D721Med (cell line): ENCODE results near the gene FLRT2.

Experiments
- DNase-seq: peaks from one replicate; pipeline ENCODE4 v3.0.0; 2011; ENCODE audit warnings: low spot score; ENCODE audit not compliant: insufficient read length
- FAIRE-seq: peaks from 2 replicates; lab custom pipeline; 2011; peaks lifted over from hg19 to GRCh38; lab: Jason Lieb, UNC
- TF ChIP-seq, protein P1 (sequence below): IDR thresholded peaks from 2 replicates; pipeline ENCODE4 v1.5.1; 2012; ENCODE audit warnings: mild to moderate bottlenecking, control low read depth; ENCODE audit not compliant: insufficient read depth; ENCODE audit errors: missing control alignments

Gene FLRT2

DNA sequence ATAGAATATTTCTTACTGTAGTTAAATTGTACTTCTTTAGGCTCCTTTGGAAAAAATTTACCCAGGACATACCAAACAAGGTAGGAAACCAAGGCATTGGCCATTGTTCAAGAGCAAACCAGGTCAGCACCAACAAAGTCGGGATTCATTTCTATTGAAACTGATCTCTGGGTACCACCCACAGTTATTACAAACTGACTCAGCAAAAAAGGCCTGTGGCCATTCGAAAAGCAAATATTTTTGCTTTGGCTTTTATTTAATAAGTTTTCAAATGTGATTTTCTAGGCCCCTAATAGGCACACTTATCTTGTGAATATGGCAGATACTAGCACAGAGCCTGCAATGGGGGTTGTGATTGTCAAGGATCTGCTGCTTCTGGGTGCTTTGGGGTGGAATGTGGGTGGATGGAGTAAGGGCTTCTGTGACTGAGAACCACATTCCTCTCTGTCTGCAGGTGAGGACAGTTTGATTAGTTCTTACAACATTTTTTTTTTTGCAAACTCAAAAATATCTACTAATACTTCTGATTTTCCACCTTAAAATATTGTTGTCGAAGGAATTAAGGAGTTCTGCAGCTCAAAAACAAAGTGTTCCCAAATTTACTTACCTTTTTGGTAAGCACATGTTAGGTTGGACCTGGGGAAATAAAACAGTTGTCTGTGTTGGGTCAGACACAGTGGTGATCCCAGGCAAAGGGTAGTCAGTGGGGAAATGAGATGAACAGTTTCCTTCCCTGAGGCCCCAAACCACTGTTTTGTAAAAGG lies 45.1 kb downstream of the FLRT2 start:
- DNase-seq (no peak), FAIRE-seq (no peak)
- TF ChIP-seq, protein P1, sequence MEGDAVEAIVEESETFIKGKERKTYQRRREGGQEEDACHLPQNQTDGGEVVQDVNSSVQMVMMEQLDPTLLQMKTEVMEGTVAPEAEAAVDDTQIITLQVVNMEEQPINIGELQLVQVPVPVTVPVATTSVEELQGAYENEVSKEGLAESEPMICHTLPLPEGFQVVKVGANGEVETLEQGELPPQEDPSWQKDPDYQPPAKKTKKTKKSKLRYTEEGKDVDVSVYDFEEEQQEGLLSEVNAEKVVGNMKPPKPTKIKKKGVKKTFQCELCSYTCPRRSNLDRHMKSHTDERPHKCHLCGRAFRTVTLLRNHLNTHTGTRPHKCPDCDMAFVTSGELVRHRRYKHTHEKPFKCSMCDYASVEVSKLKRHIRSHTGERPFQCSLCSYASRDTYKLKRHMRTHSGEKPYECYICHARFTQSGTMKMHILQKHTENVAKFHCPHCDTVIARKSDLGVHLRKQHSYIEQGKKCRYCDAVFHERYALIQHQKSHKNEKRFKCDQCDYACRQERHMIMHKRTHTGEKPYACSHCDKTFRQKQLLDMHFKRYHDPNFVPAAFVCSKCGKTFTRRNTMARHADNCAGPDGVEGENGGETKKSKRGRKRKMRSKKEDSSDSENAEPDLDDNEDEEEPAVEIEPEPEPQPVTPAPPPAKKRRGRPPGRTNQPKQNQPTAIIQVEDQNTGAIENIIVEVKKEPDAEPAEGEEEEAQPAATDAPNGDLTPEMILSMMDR, result no peak

DNA sequence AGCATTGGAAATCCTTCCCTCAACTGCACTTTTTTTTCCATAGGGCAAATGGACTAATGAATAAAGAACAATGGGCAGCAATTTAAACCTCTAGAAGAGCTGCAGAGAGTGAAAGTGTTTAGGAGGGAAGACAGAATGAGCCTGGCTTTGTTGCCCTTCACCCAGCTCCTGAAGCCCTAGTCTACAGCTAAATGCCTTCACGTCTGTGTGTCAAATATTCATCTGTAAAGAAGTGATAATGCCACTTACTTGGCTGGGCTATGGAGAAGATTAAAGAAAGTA lies 45.6 kb downstream of the FLRT2 start:
- TF ChIP-seq, protein P1, result no peak
- no peak for FAIRE-seq
- DNase-seq, result no peak

DNA sequence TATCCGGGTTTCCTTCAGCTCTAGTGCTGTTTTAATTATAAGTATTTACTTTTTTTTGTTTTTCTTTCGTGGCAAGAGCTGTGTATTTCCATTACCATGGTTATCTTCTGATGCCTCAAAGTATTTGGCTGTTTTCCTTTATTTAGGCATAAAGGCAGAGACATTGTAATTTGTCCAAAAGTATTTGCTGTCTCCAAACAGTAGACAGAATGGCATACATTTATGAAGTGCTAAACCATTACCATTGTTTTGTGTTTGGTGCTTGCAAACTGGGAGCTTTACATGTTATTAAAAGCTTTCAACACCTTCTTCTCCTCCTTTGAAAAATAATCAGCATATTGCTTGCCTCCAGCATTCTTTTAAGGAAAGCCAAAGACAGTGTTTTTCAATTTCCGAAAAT lies 46.3 kb downstream of the FLRT2 start:
- TF ChIP-seq, protein P1, result no peak
- FAIRE-seq, result no peak
- no peak for DNase-seq

DNA sequence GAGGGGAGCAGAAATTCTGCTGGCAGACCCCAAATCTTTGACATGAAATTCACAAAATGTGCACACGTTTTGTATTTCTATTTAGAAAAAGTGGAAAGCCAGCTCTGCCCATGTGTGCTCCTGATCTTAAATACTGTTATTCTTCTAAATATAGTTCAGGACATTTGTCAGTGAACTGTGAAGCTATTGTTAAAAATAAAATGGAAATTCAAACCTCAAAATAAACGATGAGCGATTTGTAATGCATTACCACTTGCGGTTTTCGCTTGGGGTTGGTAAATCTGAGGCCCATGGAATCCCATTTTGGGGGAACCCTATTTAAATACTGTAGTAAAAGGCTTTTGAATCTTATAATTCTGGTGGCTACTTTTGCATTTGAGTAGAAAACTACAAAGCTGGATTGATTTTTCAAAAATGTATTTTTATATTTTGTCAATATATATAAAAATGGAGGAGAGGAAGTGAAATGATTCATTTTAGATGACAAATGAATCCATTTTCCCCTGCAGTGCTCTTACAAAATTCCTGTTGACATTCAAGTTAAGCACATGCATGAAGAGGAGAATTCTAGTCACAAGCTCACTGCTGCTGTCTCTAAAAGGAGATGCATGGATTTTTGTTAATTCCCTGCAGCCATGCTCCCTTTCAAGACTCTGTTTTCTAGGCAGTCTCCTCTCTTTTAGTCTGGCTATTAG lies 47.1 kb downstream of the FLRT2 start:
- no peak for DNase-seq
- no peak for FAIRE-seq
- TF ChIP-seq, protein P1, result no peak

DNA sequence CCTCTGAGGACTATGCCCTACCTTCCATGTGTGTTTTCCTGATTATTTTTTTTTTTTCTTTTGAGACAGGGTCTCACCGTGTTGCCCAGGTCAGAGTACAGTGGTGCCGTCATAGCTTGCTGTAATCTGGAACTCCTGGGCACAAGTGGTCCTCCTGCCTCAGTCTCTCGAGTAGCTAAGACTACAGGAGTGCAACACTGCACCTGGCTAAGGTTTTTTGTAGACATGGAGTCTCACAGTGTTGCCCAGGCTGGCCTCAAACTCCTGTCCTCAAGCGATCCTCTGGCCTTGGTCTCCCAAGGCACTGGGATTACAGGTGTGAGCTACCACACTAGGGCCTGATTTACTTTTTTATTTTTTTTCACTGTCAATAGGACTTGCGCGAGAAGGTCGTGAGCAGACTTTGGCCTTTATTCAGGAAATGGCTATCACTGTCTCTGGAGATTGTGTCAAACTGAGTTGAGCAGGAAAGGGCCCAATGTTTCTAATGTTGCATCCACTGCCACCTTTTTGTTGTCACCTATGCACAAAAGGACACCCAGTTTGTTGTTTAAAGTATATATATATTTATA lies 47.7 kb downstream of the FLRT2 start:
- DNase-seq (no peak), FAIRE-seq (no peak)
- TF ChIP-seq, protein P1, result no peak

DNA sequence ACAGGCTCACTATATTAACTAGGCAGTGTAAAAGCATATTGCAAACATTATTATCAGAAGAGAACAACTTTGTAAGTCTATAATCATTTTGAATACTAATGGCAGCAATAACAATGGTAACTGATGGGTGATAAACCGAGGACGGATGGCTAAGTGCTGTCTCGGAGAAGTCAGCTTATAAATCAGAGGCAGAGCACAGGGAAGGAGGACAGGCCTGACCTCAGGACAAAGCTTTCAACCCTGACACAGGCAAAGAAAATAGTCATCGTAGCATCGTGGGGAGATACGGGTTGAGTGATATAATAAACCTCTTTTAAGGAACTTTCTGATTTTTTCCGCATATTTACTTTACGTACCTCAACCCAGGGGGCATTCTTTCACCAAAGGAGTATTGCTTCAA lies 48.4 kb downstream of the FLRT2 start:
- TF ChIP-seq, protein P1, result no peak
- FAIRE-seq (no peak), DNase-seq (no peak)

DNA sequence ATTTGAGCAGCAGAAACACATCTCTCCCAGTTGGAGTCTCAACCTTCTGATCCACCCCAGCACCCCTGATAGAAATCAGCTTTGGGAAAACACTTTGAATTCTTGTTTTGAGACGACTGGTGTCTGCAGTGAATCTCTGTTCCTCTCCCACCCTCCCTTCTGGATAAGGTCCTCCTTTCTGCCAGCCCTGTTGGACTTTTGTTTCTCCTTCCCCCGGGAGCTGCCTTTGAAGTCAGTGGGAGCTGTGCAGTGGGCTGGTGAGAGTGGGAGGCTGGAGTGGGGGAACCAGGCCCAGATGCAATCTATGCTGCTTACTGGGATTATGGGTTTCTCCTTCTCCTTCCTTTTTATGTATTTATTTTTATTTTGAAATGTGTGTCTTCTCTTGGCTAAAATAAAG lies 49.0 kb downstream of the FLRT2 start:
- no peak for DNase-seq
- TF ChIP-seq, protein P1, result no peak
- no peak for FAIRE-seq
